HepG2 (cell line): ENCODE results near the gene TPM2. TPM values are rescaled to one million over a fixed set of nuclear protein-coding genes. Genes with fewer than 3 reads are reported as not detected.

ENCODE experiments used
- BHLHE40 ChIP-seq: IDR thresholded peaks from 2 replicates; pipeline ENCODE4 v1.6.1; 2011; ENCODE audit warnings: low read length, improper control_type of control experiment
- FOXK1 ChIP-seq: sonication (generic); formaldehyde crosslinking; IDR thresholded peaks from 2 replicates; pipeline ENCODE4 v1.4.0; 2020; ENCODE audit warnings: low read depth, missing genetic modification reagents, borderline replicate concordance
- HIVEP1 ChIP-seq: sonication (generic); formaldehyde crosslinking; IDR thresholded peaks from 2 replicates; pipeline ENCODE4 v1.4.0; 2020; ENCODE audit warnings: mild to moderate bottlenecking, missing genetic modification reagents
- KDM2A ChIP-seq: sonication (generic); formaldehyde crosslinking; IDR thresholded peaks from 2 replicates; pipeline ENCODE4 v1.4.0; 2020; ENCODE audit warnings: low read depth, missing genetic modification reagents, borderline replicate concordance
- LCORL ChIP-seq, 2 experiments: fragments of 450-650 bp in 1 of 2; sonication (generic) in 1 of 2; formaldehyde crosslinking in 1 of 2; IDR thresholded peaks; 2 replicates each; pipeline versions ENCODE4 v1.5.0 to v1.6.1; 2017 to 2020; ENCODE audit warnings: antibody characterized with exemption in 1 of 2, missing genetic modification reagents in 1 of 2
- MEIS1 ChIP-seq: sonication (generic); formaldehyde crosslinking; IDR thresholded peaks from 2 replicates; pipeline ENCODE4 v1.9.0; 2021; ENCODE audit warnings: mild to moderate bottlenecking, missing genetic modification reagents, moderate library complexity, borderline replicate concordance
- MTA1 ChIP-seq: sonication (generic); formaldehyde crosslinking; IDR thresholded peaks from 2 replicates; pipeline ENCODE4 v1.4.0; 2020; ENCODE audit warnings: missing genetic modification reagents, mild to moderate bottlenecking, borderline replicate concordance
- PCBP2 ChIP-seq: fragments of 200-400 bp; formaldehyde crosslinking; optimal IDR thresholded peaks from 2 replicates; pipeline ENCODE3; 2018; ENCODE audit warnings: low read length, low read depth; ENCODE audit not compliant: poor library complexity, severe bottlenecking
- POLR2A ChIP-seq, 2 experiments: IDR thresholded peaks; 2 replicates each; pipeline ENCODE4 v1.6.1; 2011; ENCODE audit warnings: low read depth in 2 of 2, low read length in 2 of 2, mild to moderate bottlenecking in 1 of 2, moderate library complexity in 1 of 2; ENCODE audit not compliant: insufficient read depth in 1 of 2
- RFX5 ChIP-seq: IDR thresholded peaks from 2 replicates; pipeline ENCODE4 v1.6.1; 2011; ENCODE audit warnings: low read depth, low read length, improper control_type of control experiment
- RXRB ChIP-seq: IDR thresholded peaks from 2 replicates; pipeline ENCODE4 v1.6.1; 2016; ENCODE audit warnings: borderline replicate concordance, missing genetic modification reagents, missing compliant biosample characterization
- XBP1 ChIP-seq: sonication (generic); formaldehyde crosslinking; IDR thresholded peaks from 2 replicates; pipeline ENCODE4 v1.5.0; 2020; ENCODE audit warnings: missing genetic modification reagents
- ZBTB34 ChIP-seq: sonication (generic); formaldehyde crosslinking; IDR thresholded peaks from 2 replicates; pipeline ENCODE4 v1.8.0; 2022; ENCODE audit warnings: mild to moderate bottlenecking, missing genetic modification reagents
- ZNF20 ChIP-seq: sonication (generic); formaldehyde crosslinking; IDR thresholded peaks from 2 replicates; pipeline ENCODE4 v1.4.0; 2020; ENCODE audit warnings: mild to moderate bottlenecking, moderate library complexity, missing genetic modification reagents
- ZNF546 ChIP-seq: sonication (generic); formaldehyde crosslinking; conservative IDR thresholded peaks from 2 replicates; pipeline ENCODE4 v1.8.1; 2023; ENCODE audit warnings: mild to moderate bottlenecking, missing genetic modification reagents
- ZSCAN20 ChIP-seq: sonication (generic); formaldehyde crosslinking; IDR thresholded peaks from 2 replicates; pipeline ENCODE4 v1.4.0; 2020; ENCODE audit warnings: missing genetic modification reagents, mild to moderate bottlenecking, borderline replicate concordance
- polyA plus RNA-seq, 8 experiments: library from polyadenylated mRNA; depleted of rRNA in 3 of 8; stranded (reverse) in 7 of 8; unstranded in 1 of 8; fragments of >200 nt; fragmentation: Illumina TruSeq in 4 of 8; extraction: Trizol in 4 of 8; gene quantifications; 2 replicates each; pipeline versions ENCODE4 v1.2.1 to v1.2.3, GENCODE V29; 2011 to 2016; ENCODE audit warnings: low read depth in 4 of 8, missing spikeins in 1 of 8, mixed read lengths in 1 of 8; ENCODE audit not compliant: insufficient read depth in 1 of 8
- total RNA-seq, 5 experiments: library from RNA; depleted of rRNA; stranded (reverse); fragments of >200 nt; fragmentation: Illumina TruSeq; extraction: Trizol; gene quantifications; 2 replicates each; pipeline ENCODE4 v1.2.3, GENCODE V29; 2016; ENCODE audit warnings: low read depth in 1 of 5
- TF ChIP-seq, protein P1 (sequence below): sonication (generic); formaldehyde crosslinking; IDR thresholded peaks from 2 replicates; pipeline ENCODE4 v1.5.1; 2020; ENCODE audit warnings: missing genetic modification reagents, mild to moderate bottlenecking, borderline replicate concordance
- TF ChIP-seq, protein P2 (sequence below): sonication (generic); formaldehyde crosslinking; IDR thresholded peaks from 2 replicates; pipeline ENCODE4 v1.5.0; 2020; ENCODE audit warnings: missing genetic modification reagents
- TF ChIP-seq, protein P3 (sequence below): sonication (generic); formaldehyde crosslinking; IDR thresholded peaks from 2 replicates; pipeline ENCODE4 v1.4.0; 2020; ENCODE audit warnings: low read depth, missing genetic modification reagents
- TF ChIP-seq, protein P4 (sequence below): conservative IDR thresholded peaks from 2 replicates; pipeline ENCODE4 v1.6.1; 2018; ENCODE audit warnings: missing genetic modification reagents
- TF ChIP-seq, protein P5 (sequence below): IDR thresholded peaks from 2 replicates; pipeline ENCODE4 v1.6.1; 2016; ENCODE audit warnings: low read depth, borderline replicate concordance

The TPM2 gene
- total and polyA plus RNA-seq, 2 of the 13 experiments (the other 11 are each of a cell fraction or from before 2014, with no cell fraction given) = 3.1 to 10.7 TPM

- TF ChIP-seq ZBTB34 (CRISPR knock-in tag) (no peak), RFX5 (no peak), ZSCAN20 (no peak), LCORL (IDR thresholded peaks at IDR 0.05) (no peak), LCORL (CRISPR knock-in tag; IDR thresholded peaks at IDR 0.05) (peak; percentile 27; the same call in 1 of the 2 replicates), BHLHE40 (no peak), KDM2A (CRISPR knock-in tag) (peak; percentile 47; the same call in 1 of the 2 replicates), XBP1 (no peak), MEIS1 (CRISPR knock-in tag) (no peak), FOXK1 (CRISPR knock-in tag) (no peak), RXRB (CRISPR knock-in tag) (peak; percentile 22; the same call in 1 of the 2 replicates), ZNF20 (CRISPR knock-in tag) (no peak), ZNF546 (CRISPR knock-in tag) (no peak), POLR2A (IDR thresholded peaks at IDR 0.05; ENCODE audit: insufficient read depth in 1 of 2, low read depth in 2 of 2, low read length in 2 of 2) (peak in 1 of 2 experiments; percentile 24; a peak in 1 of 4 replicates), HIVEP1 (no peak), PCBP2 (no peak), MTA1 (no peak)
- TF ChIP-seq, protein P1, sequence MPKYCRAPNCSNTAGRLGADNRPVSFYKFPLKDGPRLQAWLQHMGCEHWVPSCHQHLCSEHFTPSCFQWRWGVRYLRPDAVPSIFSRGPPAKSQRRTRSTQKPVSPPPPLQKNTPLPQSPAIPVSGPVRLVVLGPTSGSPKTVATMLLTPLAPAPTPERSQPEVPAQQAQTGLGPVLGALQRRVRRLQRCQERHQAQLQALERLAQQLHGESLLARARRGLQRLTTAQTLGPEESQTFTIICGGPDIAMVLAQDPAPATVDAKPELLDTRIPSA (CRISPR knock-in tag) = no peak
- TF ChIP-seq, protein P2, sequence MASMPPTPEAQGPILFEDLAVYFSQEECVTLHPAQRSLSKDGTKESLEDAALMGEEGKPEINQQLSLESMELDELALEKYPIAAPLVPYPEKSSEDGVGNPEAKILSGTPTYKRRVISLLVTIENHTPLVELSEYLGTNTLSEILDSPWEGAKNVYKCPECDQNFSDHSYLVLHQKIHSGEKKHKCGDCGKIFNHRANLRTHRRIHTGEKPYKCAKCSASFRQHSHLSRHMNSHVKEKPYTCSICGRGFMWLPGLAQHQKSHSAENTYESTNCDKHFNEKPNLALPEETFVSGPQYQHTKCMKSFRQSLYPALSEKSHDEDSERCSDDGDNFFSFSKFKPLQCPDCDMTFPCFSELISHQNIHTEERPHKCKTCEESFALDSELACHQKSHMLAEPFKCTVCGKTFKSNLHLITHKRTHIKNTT = no peak
- TF ChIP-seq, protein P3, sequence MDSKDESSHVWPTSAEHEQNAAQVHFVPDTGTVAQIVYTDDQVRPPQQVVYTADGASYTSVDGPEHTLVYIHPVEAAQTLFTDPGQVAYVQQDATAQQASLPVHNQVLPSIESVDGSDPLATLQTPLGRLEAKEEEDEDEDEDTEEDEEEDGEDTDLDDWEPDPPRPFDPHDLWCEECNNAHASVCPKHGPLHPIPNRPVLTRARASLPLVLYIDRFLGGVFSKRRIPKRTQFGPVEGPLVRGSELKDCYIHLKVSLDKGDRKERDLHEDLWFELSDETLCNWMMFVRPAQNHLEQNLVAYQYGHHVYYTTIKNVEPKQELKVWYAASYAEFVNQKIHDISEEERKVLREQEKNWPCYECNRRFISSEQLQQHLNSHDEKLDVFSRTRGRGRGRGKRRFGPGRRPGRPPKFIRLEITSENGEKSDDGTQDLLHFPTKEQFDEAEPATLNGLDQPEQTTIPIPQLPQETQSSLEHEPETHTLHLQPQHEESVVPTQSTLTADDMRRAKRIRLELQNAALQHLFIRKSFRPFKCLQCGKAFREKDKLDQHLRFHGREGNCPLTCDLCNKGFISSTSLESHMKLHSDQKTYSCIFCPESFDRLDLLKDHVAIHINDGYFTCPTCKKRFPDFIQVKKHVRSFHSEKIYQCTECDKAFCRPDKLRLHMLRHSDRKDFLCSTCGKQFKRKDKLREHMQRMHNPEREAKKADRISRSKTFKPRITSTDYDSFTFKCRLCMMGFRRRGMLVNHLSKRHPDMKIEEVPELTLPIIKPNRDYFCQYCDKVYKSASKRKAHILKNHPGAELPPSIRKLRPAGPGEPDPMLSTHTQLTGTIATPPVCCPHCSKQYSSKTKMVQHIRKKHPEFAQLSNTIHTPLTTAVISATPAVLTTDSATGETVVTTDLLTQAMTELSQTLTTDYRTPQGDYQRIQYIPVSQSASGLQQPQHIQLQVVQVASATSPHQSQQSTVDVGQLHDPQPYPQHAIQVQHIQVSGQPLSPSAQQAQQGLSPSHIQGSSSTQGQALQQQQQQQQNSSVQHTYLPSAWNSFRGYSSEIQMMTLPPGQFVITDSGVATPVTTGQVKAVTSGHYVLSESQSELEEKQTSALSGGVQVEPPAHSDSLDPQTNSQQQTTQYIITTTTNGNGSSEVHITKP = no peak
- TF ChIP-seq, protein P4, sequence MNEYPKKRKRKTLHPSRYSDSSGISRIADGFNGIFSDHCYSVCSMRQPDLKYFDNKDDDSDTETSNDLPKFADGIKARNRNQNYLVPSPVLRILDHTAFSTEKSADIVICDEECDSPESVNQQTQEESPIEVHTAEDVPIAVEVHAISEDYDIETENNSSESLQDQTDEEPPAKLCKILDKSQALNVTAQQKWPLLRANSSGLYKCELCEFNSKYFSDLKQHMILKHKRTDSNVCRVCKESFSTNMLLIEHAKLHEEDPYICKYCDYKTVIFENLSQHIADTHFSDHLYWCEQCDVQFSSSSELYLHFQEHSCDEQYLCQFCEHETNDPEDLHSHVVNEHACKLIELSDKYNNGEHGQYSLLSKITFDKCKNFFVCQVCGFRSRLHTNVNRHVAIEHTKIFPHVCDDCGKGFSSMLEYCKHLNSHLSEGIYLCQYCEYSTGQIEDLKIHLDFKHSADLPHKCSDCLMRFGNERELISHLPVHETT (CRISPR knock-in tag) = no peak
- TF ChIP-seq, protein P5, sequence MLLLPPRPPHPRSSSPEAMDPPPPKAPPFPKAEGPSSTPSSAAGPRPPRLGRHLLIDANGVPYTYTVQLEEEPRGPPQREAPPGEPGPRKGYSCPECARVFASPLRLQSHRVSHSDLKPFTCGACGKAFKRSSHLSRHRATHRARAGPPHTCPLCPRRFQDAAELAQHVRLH (CRISPR knock-in tag) = no peak
These were observed 6.9 kb upstream of the TPM2 start (continued) for GRCh38 chr9:35696520-35697215.
